NCI-H446 (cell line): ENCODE data around the gene MAGEA12.
"Not testable (repeated sequence)": the region's sequence is repeated elsewhere in the genome, so short reads cannot be mapped to it uniquely, and the experiment has no call there.

Experiments used
- DNase-seq, 2 experiments: peaks; one replicate each; lab custom pipeline; 2025; lab: John Stamatoyannopoulos, UW

Gene MAGEA12

GRCh38 chrX:152761582-152761981 is 28.0 kb downstream of the MAGEA12 start:
- not testable (repeated sequence) for DNase-seq

- not testable (repeated sequence) for DNase-seq
These were observed 33.0 kb downstream of the MAGEA12 start for GRCh38 chrX:152766562-152766961.

- DNase-seq, result not testable (repeated sequence)
These were observed 36.2 kb downstream of the MAGEA12 start, which contains the start of gene MAGEA6 for GRCh38 chrX:152769549-152770289. MAGEA6 (minus strand) TSS chrX:152769689; CDS start chrX:152767650, 2,039 bp downstream.

GRCh38 chrX:152787062-152787461 is 53.5 kb downstream of the MAGEA12 start:
- DNase-seq, result not testable (repeated sequence)
